Endothelial cell of umbilical vein (primary cell): Measurements from ENCODE around the gene DPP10. TPM values are rescaled to one million over a fixed set of nuclear protein-coding genes. Genes with fewer than 3 reads are reported as not detected.

Source experiments
- BruUV-seq: library from RNA; stranded (reverse); fragments of 400-500 nt; replicated peaks from 2 replicates; lab custom pipeline; 2021; lab: Mats Ljungman, UMichigan
- CTCF ChIA-PET: fragments of 300-600, 350-600 bp; sonication (Branson Sonifier 250); formaldehyde crosslinking; loops from one replicate; lab custom pipeline; 2021; ENCODE audit warnings: antibody characterized with exemption, inconsistent platforms; lab: Charles Lee
- POLR2A ChIA-PET: fragments of 300-600, 350-600 bp; sonication (Branson Sonifier 250); formaldehyde crosslinking; loops from one replicate; lab custom pipeline; 2021; ENCODE audit warnings: antibody characterized with exemption, inconsistent platforms; lab: Charles Lee
- DNase-seq: peaks from one replicate; pipeline ENCODE4 v3.0.0-alpha.2; 2011; ENCODE audit warnings: low read depth, low spot score
- FAIRE-seq: peaks from 2 replicates; lab custom pipeline; 2011; peaks lifted over from hg19 to GRCh38; lab: Jason Lieb, UNC
- H2AFZ ChIP-seq: 2 replicates; pipeline ENCODE4 v1.6.0; 2012; ENCODE audit warnings: low read depth, low read length, control low read depth, inconsistent platforms
- H3K27ac ChIP-seq: 2 replicates; pipeline ENCODE4 v1.5.1; 2011; ENCODE audit warnings: low read depth, mild to moderate bottlenecking, control low read depth, low read length, moderate library complexity; ENCODE audit not compliant: insufficient read depth
- H3K27me3 ChIP-seq, 2 experiments: 2 replicates each; pipeline versions ENCODE4 v1.6.0 to v1.6.1; 2011; ENCODE audit warnings: low read length in 2 of 2, mixed read lengths in 1 of 2; ENCODE audit not compliant: control insufficient read depth in 2 of 2, insufficient read depth in 2 of 2
- H3K36me3 ChIP-seq, 2 experiments: 2 replicates in 1 of 2; 3 replicates in 1 of 2; pipeline ENCODE4 v1.5.1; 2011; ENCODE audit warnings: low read length in 2 of 2, mild to moderate bottlenecking in 1 of 2, moderate library complexity in 1 of 2; ENCODE audit not compliant: control insufficient read depth in 2 of 2, insufficient read depth in 2 of 2; ENCODE audit errors: extremely low read depth in 1 of 2
- H3K4me1 ChIP-seq: 3 replicates; pipeline ENCODE4 v1.5.1; 2011; ENCODE audit warnings: mild to moderate bottlenecking, low read length; ENCODE audit not compliant: control insufficient read depth, insufficient read depth; ENCODE audit errors: extremely low read depth
- H3K4me2 ChIP-seq: 2 replicates; pipeline ENCODE4 v1.6.1; 2011; ENCODE audit warnings: low read length, control low read depth, mixed read lengths; ENCODE audit not compliant: insufficient read depth
- H3K4me3 ChIP-seq, 3 experiments: fragments of 200-600 bp in 1 of 3; sonication (generic), shearing (Covaris generic) in 1 of 3; replicated peaks in 1 of 3; 2 replicates each; pipeline ENCODE4 v1.5.1; 2011 to 2016; ENCODE audit warnings: control low read depth in 3 of 3, low read length in 3 of 3, mild to moderate bottlenecking in 2 of 3, inconsistent platforms in 1 of 3, low read depth in 1 of 3, moderate library complexity in 1 of 3; ENCODE audit not compliant: insufficient read depth in 1 of 3
- H3K79me2 ChIP-seq: 2 replicates; pipeline ENCODE4 v1.6.0; 2012; ENCODE audit warnings: low read length, inconsistent platforms; ENCODE audit not compliant: control insufficient read depth, insufficient read depth
- H3K9ac ChIP-seq: replicated peaks from 2 replicates; pipeline ENCODE3; 2011; ENCODE audit warnings: low read length, control low read depth; ENCODE audit not compliant: insufficient read depth; ENCODE audit errors: extremely low read depth
- H3K9me1 ChIP-seq: replicated peaks from 3 replicates; pipeline ENCODE4 v1.6.0; 2011; ENCODE audit warnings: mild to moderate bottlenecking, low read length; ENCODE audit not compliant: control insufficient read depth, insufficient read depth; ENCODE audit errors: extremely low read depth
- H3K9me3 ChIP-seq: replicated peaks from 2 replicates; pipeline ENCODE4 v1.5.1; 2012; ENCODE audit warnings: low read length, inconsistent platforms; ENCODE audit not compliant: control insufficient read depth, insufficient read depth
- H4K20me1 ChIP-seq: replicated peaks from 2 replicates; pipeline ENCODE3; 2011; ENCODE audit warnings: mild to moderate bottlenecking, low read length; ENCODE audit not compliant: control insufficient read depth, insufficient read depth; ENCODE audit errors: extremely low read depth
- FOS ChIP-seq: IDR thresholded peaks from 2 replicates; pipeline ENCODE4 v1.6.1; 2011; ENCODE audit warnings: mild to moderate bottlenecking, low read length, moderate library complexity, borderline replicate concordance; ENCODE audit not compliant: insufficient read depth
- MYC ChIP-seq: IDR thresholded peaks from one replicate; pipeline ENCODE4 v1.6.1; 2011; ENCODE audit warnings: mild to moderate bottlenecking, low read depth, low read length
- POLR2A ChIP-seq: IDR thresholded peaks from 2 replicates; pipeline ENCODE4 v1.6.1; 2012; ENCODE audit warnings: low read depth, mild to moderate bottlenecking, control low read depth, low read length
- POLR2AphosphoS5 ChIP-seq: IDR thresholded peaks from 2 replicates; pipeline ENCODE4 v1.6.1; 2012; ENCODE audit warnings: low read depth, mild to moderate bottlenecking, control low read depth, low read length, moderate library complexity; ENCODE audit not compliant: insufficient read depth
- dilution Hi-C: fragments of 300-500 bp; cut with MboI; formaldehyde crosslinking; loops from one replicate; pipeline ENCODE4 v1.15.0; 2019; ENCODE audit warnings: low sequenced_read_pairs; ENCODE audit not compliant: extremely low pct_ligation_motif_present
- intact Hi-C: fragments of 100-400 bp; cut with micrococcal nuclease; formaldehyde crosslinking; loops from one replicate; pipeline ENCODE4 v1.10.0; 2022
- polyA plus RNA-seq, 4 experiments: library from polyadenylated mRNA; depleted of rRNA in 3 of 4; stranded (reverse) in 3 of 4; unstranded in 1 of 4; fragments of >200 nt; gene quantifications; 2 replicates each; pipeline versions ENCODE4 v1.2.1 to v1.2.3, GENCODE V29; 2011 to 2012; ENCODE audit warnings: missing spikeins in 1 of 4
- total RNA-seq: library from RNA; stranded (reverse); gene quantifications from 2 replicates; pipeline ENCODE4 v1.2.3, GENCODE V29; 2021
- TF ChIP-seq, protein P1 (sequence below): IDR thresholded peaks from 2 replicates; pipeline ENCODE4 v1.6.1; 2011; ENCODE audit not compliant: insufficient read depth, insufficient read length
- TF ChIP-seq, protein P2 (sequence below), 2 donors: IDR thresholded peaks; 1 replicate in 1 of 2; 2 replicates in 1 of 2; pipeline ENCODE4 v1.5.1; 2011; ENCODE audit warnings: low read length in 2 of 2, mild to moderate bottlenecking in 2 of 2, moderate library complexity in 2 of 2, control low read depth in 1 of 2, inconsistent platforms in 1 of 2, low read depth in 1 of 2; ENCODE audit not compliant: insufficient read depth in 1 of 2; ENCODE audit errors: extremely low read depth in 1 of 2

Gene DPP10
- total and polyA plus RNA-seq, 2 donors (not counting 3 experiments of a cell fraction or from before 2014, with no cell fraction given) = not detected

DNA sequence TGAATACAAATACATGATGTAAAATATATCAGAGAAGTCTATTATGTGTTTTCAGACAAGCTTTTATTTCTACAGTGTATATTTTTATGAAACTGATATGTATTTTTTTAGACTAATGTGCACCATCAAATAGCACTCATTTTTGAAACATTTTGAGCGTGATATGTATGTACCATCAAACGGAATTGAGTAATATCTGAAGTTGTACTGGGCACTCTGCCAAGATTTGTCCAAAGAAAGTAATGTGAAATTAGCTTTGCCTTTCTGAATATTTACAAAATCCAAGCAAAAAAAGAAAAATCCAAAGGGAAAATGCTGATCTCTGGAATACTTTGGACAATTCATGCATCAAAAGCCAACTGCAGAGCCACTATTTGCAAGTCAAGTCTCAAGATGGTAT lies 972.0 kb downstream of the DPP10 start:
- dilution Hi-C loops = no loop called here
- Histone ChIP-seq H3K79me2 (no peaks in the 10 kb centered on the region), H3K36me3 (no peaks in the 10 kb centered on the region), H3K4me2 (no peak overlapping the region), H2AFZ (no peak overlapping the region), H3K27me3 (no peaks in the 10 kb centered on the region), H3K4me1 (no peaks in the 10 kb centered on the region), H3K9me3 (peaks cover 2% of the 10 kb centered on the region), H3K27ac (no peak overlapping the region), H3K9me1 (no peaks in the 10 kb centered on the region), H3K9ac (no peak overlapping the region), H3K4me3 (no peak overlapping the region), H4K20me1 (no peaks in the 10 kb centered on the region)
- intact Hi-C loops = no loop called here
- no peak for DNase-seq
- CTCF ChIA-PET = no interaction called here
- TF ChIP-seq POLR2AphosphoS5 = no peak
- TF ChIP-seq, protein P1, sequence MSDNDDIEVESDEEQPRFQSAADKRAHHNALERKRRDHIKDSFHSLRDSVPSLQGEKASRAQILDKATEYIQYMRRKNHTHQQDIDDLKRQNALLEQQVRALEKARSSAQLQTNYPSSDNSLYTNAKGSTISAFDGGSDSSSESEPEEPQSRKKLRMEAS = no peak
- TF ChIP-seq POLR2A = no peak
- TF ChIP-seq, protein P2, sequence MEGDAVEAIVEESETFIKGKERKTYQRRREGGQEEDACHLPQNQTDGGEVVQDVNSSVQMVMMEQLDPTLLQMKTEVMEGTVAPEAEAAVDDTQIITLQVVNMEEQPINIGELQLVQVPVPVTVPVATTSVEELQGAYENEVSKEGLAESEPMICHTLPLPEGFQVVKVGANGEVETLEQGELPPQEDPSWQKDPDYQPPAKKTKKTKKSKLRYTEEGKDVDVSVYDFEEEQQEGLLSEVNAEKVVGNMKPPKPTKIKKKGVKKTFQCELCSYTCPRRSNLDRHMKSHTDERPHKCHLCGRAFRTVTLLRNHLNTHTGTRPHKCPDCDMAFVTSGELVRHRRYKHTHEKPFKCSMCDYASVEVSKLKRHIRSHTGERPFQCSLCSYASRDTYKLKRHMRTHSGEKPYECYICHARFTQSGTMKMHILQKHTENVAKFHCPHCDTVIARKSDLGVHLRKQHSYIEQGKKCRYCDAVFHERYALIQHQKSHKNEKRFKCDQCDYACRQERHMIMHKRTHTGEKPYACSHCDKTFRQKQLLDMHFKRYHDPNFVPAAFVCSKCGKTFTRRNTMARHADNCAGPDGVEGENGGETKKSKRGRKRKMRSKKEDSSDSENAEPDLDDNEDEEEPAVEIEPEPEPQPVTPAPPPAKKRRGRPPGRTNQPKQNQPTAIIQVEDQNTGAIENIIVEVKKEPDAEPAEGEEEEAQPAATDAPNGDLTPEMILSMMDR (IDR thresholded peaks at IDR 0.05; ENCODE audit: extremely low read depth in 1 of 2, insufficient read depth in 1 of 2, low read depth in 1 of 2, low read length in 2 of 2) = no peak
- no peak for TF ChIP-seq MYC
- TF ChIP-seq FOS = no peak
- FAIRE-seq = no peak
- BruUV-seq = no TSS peak
- POLR2A ChIA-PET = no interaction called here
